Epithelial cell of proximal tubule (primary cell): ENCODE results near the gene CTU2. TPM values are rescaled to one million over a fixed set of nuclear protein-coding genes. Genes with fewer than 3 reads are reported as not detected.

Experiments
- DNase-seq: peaks from one replicate; pipeline ENCODE4 v3.0.0-alpha.2; 2011; ENCODE audit warnings: low read depth
- H3K4me3 ChIP-seq: 2 replicates; pipeline ENCODE4 v1.5.1; 2011; ENCODE audit warnings: low read depth, mild to moderate bottlenecking, low read length
- total RNA-seq: library from RNA; depleted of rRNA; stranded (reverse); fragments of >200 nt; gene quantifications from 2 replicates; pipeline ENCODE4 v1.2.3, GENCODE V29; 2015
- TF ChIP-seq, protein P1 (sequence below): conservative IDR thresholded peaks from 2 replicates; pipeline ENCODE4 v1.5.1; 2012; ENCODE audit warnings: low read depth, mild to moderate bottlenecking, low read length

CTU2 gene
- total RNA-seq, 1 donor from 2014 or later, result 9.3 TPM

DNA sequence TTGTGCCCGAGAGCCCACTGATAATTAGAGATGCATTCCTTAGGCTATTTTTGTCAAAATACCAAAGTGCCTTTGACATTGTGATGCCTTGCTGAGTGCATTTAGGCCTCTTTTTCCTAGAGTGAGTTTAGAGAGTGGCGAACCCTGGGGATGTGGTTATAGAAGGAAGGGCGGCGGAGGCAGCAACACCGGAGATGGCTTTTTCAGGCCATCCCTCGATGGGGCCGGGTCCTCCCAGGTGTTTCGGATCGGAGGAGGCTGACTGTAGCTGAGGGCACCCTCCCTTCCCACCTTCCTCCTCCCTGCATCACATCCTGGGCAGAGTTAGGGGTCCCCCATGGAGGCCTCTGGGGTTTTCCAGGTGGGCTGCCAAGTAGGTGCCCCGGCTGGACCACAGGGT is 13.4 kb upstream of the CTU2 start:
- TF ChIP-seq, protein P1, sequence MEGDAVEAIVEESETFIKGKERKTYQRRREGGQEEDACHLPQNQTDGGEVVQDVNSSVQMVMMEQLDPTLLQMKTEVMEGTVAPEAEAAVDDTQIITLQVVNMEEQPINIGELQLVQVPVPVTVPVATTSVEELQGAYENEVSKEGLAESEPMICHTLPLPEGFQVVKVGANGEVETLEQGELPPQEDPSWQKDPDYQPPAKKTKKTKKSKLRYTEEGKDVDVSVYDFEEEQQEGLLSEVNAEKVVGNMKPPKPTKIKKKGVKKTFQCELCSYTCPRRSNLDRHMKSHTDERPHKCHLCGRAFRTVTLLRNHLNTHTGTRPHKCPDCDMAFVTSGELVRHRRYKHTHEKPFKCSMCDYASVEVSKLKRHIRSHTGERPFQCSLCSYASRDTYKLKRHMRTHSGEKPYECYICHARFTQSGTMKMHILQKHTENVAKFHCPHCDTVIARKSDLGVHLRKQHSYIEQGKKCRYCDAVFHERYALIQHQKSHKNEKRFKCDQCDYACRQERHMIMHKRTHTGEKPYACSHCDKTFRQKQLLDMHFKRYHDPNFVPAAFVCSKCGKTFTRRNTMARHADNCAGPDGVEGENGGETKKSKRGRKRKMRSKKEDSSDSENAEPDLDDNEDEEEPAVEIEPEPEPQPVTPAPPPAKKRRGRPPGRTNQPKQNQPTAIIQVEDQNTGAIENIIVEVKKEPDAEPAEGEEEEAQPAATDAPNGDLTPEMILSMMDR, result no peak
- H3K4me3 ChIP-seq, result no peak overlapping the region
- no peak for DNase-seq

DNA sequence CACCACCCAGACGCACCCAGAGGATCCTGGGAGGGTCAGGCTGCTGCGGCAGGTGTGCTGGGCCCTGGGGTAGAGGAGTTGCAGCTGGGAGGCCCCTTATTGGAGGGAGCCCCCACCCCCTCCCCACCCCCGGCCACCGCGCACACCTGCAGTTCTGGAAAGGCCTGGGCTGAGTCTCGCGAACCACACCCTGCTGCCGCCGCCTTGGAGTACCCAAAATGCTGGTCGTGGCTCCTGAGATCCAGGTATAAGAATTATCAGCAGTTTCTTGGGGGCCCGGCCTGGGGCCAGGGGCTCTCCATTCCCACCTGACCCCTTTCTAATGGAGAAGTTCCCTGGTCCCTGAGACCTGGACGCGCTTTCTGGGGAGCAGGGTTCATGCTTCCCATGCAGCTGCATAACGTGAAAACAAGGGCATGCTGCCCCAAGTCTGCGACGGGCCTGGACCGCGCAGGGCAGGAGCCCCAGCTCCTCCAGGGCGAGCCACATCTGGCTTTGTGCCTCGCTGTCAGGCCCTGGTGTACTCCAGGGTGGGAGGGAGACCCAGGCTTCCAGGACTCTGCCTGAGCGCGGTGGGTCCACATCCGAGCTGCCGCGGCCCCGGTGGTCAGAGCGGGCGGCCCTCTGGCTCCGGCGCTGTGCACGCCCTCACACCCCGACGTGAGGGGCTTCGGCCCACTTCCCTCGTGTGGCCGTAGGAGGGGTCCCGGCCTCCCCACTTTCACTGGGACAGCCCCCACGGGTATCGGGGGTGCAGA is 12.7 kb upstream of the CTU2 start:
- no peak for DNase-seq
- H3K4me3 ChIP-seq, result no peak overlapping the region
- TF ChIP-seq, protein P1, result no peak

DNA sequence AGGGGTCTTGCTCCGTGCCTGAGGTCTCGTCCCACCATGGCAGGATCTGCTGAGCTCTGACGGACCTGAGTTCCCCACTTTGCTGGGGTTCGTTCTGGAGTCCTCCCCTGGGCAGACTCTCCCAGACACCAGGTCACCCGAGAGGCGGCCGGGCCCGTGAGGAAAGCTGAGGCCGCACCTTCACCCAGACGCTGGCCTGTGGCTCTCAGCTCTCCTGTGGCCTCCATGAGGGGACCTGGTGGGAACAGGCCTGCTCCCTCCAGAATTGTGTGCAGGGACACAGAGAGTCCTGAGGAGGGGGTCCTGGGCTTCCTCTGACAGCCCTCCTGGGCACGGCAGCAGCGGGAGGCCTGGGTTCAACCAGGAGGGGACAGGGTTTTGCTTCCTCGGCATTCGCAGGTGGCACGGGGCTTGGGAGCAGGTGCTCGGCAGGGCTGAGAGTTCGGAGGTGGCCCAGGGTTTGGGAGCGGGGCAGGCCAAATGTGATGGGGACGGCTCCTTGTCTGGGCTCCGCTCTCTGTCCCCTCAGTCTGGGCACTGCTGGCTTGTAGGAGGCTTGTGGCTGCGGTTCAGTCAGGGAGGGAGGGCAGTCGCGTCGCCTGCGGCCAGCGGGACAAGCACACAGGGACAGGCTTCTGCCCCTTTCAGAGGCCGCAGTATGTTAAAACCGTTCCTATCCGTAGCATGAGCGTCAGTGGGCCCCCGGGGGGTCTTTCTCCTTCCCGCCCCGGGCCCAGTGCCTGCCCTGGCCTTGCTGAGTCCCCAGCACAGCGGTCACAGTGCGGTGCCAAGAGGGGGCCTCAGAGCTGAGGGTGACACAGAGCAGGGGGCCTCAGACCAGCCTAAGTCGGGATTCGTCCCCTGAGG is 11.8 kb upstream of the CTU2 start:
- H3K4me3 ChIP-seq, result no peak overlapping the region
- TF ChIP-seq, protein P1, result no peak
- no peak for DNase-seq

DNA sequence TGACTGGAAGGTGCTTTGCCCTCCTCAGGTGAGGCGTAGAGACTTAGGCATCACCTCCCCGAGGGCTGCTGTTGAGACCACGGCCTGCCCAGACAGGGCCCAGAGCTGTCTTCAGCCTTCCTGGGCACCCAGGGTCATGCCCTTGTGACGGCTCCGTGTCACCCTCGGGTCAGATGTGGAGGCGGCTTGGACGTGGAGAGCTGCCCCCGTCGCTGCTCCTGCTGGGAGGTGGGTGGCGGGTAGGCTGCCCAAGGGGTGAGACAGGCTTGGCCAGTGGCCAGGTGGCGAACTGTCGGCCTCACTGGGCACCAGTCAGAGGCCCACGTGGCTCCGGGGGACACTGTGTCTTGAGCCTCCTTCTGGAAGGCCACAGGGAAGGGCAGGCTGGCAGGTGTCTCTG is 11.1 kb upstream of the CTU2 start:
- DNase-seq, result no peak
- H3K4me3 ChIP-seq, result no peak overlapping the region
- TF ChIP-seq, protein P1, result no peak

DNA sequence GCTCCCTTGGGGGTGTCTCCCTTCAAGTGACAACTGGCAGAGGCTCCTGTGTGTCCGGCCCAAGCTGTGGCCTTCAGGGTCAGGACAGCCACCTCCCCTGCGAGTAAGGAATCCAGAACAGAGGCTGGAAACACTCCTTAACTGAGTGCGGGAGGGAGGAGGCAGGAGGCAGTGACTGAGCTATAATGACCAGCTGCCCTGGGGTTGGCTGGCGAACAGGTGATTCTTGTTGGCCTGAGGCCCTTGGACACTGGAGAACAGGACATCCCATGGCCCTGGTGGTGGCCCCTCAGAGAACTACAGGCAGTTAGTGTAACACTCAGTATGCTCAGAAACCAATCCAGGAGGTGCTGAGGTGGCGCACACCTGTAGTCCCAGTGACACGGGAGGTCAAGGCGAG is 10.6 kb upstream of the CTU2 start:
- H3K4me3 ChIP-seq, result no peak overlapping the region
- DNase-seq, result no peak
- TF ChIP-seq, protein P1, result no peak

DNA sequence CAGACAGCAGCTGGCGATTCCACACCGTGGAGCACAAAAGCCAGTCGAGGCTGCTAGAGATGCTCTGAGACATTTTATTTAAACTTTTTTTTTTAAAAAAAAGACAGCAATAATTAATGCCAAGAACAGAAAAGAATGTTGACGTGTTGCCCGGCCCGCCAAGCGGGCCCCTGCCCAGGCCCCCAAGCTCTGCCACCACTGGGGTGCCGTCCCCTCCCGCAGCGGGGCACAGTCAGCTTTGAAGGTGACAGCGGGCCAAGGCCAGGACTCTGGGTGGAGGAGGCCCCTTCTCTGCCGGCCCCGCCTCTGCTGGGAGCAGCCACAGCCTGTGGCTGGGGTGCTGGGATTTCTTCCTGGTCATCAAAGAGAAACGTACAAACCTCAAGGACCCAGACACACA is 9.9 kb upstream of the CTU2 start:
- H3K4me3 ChIP-seq, result no peak overlapping the region
- DNase-seq, result no peak
- TF ChIP-seq, protein P1, result no peak
